Stimulated activated naive B cell treated with anti-CD40 and anti-IgM and Interleukin-4, amounts not matched to agents 10 μg/mL and 1 μg/mL and 100 μg/mL, for 72 hours (primary cell): ENCODE measurements around the gene HDAC9.

Experiments
- ATAC-seq, 2 donors: fragments of 150-1000 bp; cut with Tn5 transposase; replicated peaks; 2 replicates each; pipeline ENCODE4 v1.10.0; 2021; ENCODE audit warnings: moderate library complexity in 1 of 2
- DNase-seq: peaks from one replicate; pipeline ENCODE4 v3.0.0; 2021
- H3K27ac Mint-ChIP-seq: one replicate; pipeline ENCODE4 v1.8.0; 2022; ENCODE audit warnings: mild to moderate bottlenecking, mixed read lengths
- H3K27me3 Mint-ChIP-seq, 2 donors: one replicate each; pipeline ENCODE4 v1.8.0; 2022; ENCODE audit warnings: mixed read lengths in 2 of 2
- H3K36me3 Mint-ChIP-seq, 2 donors: one replicate each; pipeline ENCODE4 v1.8.0; 2022; ENCODE audit warnings: mixed read lengths in 2 of 2, mild to moderate bottlenecking in 1 of 2
- H3K4me1 Mint-ChIP-seq, 2 donors: one replicate each; pipeline ENCODE4 v1.8.0; 2022; ENCODE audit warnings: mixed read lengths in 2 of 2, mild to moderate bottlenecking in 1 of 2
- H3K4me3 Mint-ChIP-seq, 2 donors: one replicate each; pipeline ENCODE4 v1.8.0; 2022; ENCODE audit warnings: mild to moderate bottlenecking in 2 of 2, mixed read lengths in 2 of 2, moderate library complexity in 1 of 2
- H3K9me3 Mint-ChIP-seq, 2 donors: one replicate each; pipeline ENCODE4 v1.8.0; 2022; ENCODE audit warnings: mixed read lengths in 2 of 2, mild to moderate bottlenecking in 1 of 2

HDAC9 gene

DNA sequence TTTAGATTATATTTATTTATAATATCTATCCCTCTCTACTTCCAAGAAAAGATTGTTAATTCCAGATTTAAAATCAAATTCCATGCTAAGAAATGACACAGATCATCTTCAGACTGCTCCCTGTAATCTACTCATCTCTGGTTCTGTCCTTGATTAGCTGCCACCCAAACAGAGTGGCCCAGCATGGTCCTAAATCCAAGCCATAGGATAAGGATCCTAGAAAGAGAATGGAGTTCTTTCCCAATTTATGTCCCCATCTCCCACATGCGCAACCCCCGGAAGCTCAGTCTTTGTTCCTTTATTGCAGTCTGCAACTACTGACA lies 23.4 kb upstream of the HDAC9 start:
- no peaks in the 10 kb centered on the region for H3K9me3 Mint-ChIP-seq
- DNase-seq (no peak), ATAC-seq (no peak)
- H3K4me1 Mint-ChIP-seq = peaks cover 18 to 43% of the 10 kb centered on the region in 2 donors
- H3K27me3 Mint-ChIP-seq = no peaks in the 10 kb centered on the region
- H3K4me3 Mint-ChIP-seq = no peak overlapping the region
- H3K36me3 Mint-ChIP-seq = no peaks in the 10 kb centered on the region
- H3K27ac Mint-ChIP-seq = no peak overlapping the region

GRCh38 chr7:18473119-18473518 lies 22.4 kb upstream of the HDAC9 start:
- H3K9me3 Mint-ChIP-seq = no peaks in the 10 kb centered on the region
- no peak overlapping the region for H3K27ac Mint-ChIP-seq
- no peak for ATAC-seq
- no peak overlapping the region for H3K4me3 Mint-ChIP-seq
- H3K27me3 Mint-ChIP-seq = no peaks in the 10 kb centered on the region
- DNase-seq = no peak
- H3K36me3 Mint-ChIP-seq = no peaks in the 10 kb centered on the region
- H3K4me1 Mint-ChIP-seq = peaks cover 18 to 44% of the 10 kb centered on the region in 2 donors

GRCh38 chr7:18474944-18475343 lies 20.6 kb upstream of the HDAC9 start:
- H3K27me3 Mint-ChIP-seq = no peaks in the 10 kb centered on the region
- DNase-seq (no peak), ATAC-seq (no peak)
- no peak overlapping the region for H3K4me3 Mint-ChIP-seq
- H3K27ac Mint-ChIP-seq = no peak overlapping the region
- peaks cover 13 to 34% of the 10 kb centered on the region in 2 donors for H3K4me1 Mint-ChIP-seq
- H3K9me3 Mint-ChIP-seq = no peaks in the 10 kb centered on the region
- no peaks in the 10 kb centered on the region for H3K36me3 Mint-ChIP-seq

DNA sequence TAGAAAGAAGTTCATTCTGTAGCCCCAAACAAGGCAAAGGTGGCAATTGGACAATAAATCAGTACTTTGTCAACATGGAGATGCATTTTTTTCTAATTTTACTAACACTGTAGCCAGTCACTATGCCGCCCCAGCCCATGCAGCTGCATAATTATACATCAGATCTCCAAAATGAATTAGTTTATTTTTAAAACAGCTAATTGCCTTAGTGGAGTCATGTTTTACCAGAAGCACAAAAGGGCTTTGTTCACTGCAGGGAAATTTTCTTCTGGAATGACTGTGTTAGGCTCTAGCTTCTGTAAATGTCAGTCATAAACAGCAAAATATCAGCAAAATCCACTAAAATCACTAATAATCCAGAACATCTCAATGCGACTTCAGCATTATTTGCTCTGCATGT lies 20.1 kb upstream of the HDAC9 start:
- no peak overlapping the region for H3K27ac Mint-ChIP-seq
- ATAC-seq = no peak
- DNase-seq = no peak
- H3K27me3 Mint-ChIP-seq = no peaks in the 10 kb centered on the region
- no peaks in the 10 kb centered on the region for H3K9me3 Mint-ChIP-seq
- no peak overlapping the region for H3K4me3 Mint-ChIP-seq
- peaks cover 14 to 39% of the 10 kb centered on the region in 2 donors for H3K4me1 Mint-ChIP-seq
- H3K36me3 Mint-ChIP-seq = no peaks in the 10 kb centered on the region

GRCh38 chr7:18481776-18482175 lies 13.8 kb upstream of the HDAC9 start:
- ATAC-seq (peak in 1 of 2 donors; percentile 19), DNase-seq (no peak)
- Mint-ChIP-seq H3K4me1 (peaks cover 11 to 44% of the 10 kb centered on the region in 2 donors), H3K27ac (no peak overlapping the region), H3K9me3 (no peaks in the 10 kb centered on the region), H3K4me3 (no peak overlapping the region), H3K36me3 (no peaks in the 10 kb centered on the region), H3K27me3 (no peaks in the 10 kb centered on the region)

- H3K27ac Mint-ChIP-seq = no peak overlapping the region
- ATAC-seq (no peak), DNase-seq (no peak)
- H3K4me3 Mint-ChIP-seq = no peak overlapping the region
- H3K27me3 Mint-ChIP-seq = no peaks in the 10 kb centered on the region
- H3K36me3 Mint-ChIP-seq = peaks cover 0 to 4% of the 10 kb centered on the region in 2 donors
- no peaks in the 10 kb centered on the region for H3K9me3 Mint-ChIP-seq
- peaks cover 13 to 41% of the 10 kb centered on the region in 2 donors for H3K4me1 Mint-ChIP-seq
These were observed 7.5 kb upstream of the HDAC9 start for GRCh38 chr7:18488049-18488448.

DNA sequence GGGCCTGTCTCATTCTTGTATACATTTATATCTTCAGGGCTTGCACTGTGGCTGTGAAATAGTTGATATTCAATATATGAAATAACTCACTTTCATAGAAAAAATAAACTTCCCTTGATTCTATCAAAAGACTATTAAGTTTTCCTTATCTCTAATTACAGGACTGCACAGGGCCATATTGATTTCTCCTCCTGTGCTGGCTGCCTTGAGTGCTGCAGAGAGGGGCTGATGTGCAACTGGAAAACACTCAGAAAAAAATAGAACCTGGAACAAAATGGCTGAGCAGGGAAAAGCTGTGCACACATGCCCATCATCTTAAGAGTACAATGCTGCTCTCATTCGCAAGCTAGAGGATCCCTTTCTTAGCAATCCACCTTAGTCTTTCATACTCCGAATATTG lies 5.9 kb upstream of the HDAC9 start:
- DNase-seq (no peak), ATAC-seq (no peak)
- no peak overlapping the region for H3K4me3 Mint-ChIP-seq
- no peaks in the 10 kb centered on the region for H3K27me3 Mint-ChIP-seq
- peak overlapping the region; percentile 17 for H3K27ac Mint-ChIP-seq
- peaks cover 0 to 4% of the 10 kb centered on the region in 2 donors for H3K36me3 Mint-ChIP-seq
- H3K9me3 Mint-ChIP-seq = no peaks in the 10 kb centered on the region
- peaks cover 13 to 40% of the 10 kb centered on the region in 2 donors for H3K4me1 Mint-ChIP-seq

GRCh38 chr7:18491871-18492270 lies 3.7 kb upstream of the HDAC9 start:
- ATAC-seq = no peak
- Mint-ChIP-seq H3K4me3 (no peak overlapping the region), H3K4me1 (peaks cover 13 to 42% of the 10 kb centered on the region in 2 donors), H3K9me3 (no peaks in the 10 kb centered on the region), H3K36me3 (peaks cover 3 to 4% of the 10 kb centered on the region in 2 donors), H3K27ac (no peak overlapping the region), H3K27me3 (no peaks in the 10 kb centered on the region)
- no peak for DNase-seq

DNA sequence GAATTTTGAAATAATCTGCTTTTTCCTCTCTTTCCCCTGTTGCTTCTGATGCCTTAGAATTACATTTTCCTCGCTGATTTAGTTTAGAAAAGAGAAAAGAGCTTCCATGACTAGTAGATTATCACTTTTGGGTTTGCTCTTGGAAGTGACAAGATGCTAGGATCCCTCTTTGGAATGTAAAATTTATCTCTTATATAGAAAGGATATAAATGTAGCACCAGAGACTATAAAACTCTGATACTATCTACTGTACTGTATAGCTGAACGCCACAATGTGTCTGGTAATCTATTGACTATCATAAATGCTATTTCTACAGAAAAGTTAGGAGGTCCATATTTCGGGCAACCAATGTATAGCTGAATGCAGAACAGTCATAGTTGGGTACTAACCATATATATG lies 1.1 kb upstream of the HDAC9 start:
- ATAC-seq = no peak
- Mint-ChIP-seq H3K4me1 (peaks cover 16 to 35% of the 10 kb centered on the region in 2 donors), H3K9me3 (no peaks in the 10 kb centered on the region), H3K4me3 (peak overlapping the region in 1 of 2 donors; percentile 81), H3K36me3 (peaks cover 15 to 18% of the 10 kb centered on the region in 2 donors), H3K27me3 (no peaks in the 10 kb centered on the region), H3K27ac (no peak overlapping the region)
- DNase-seq = no peak

- H3K36me3 Mint-ChIP-seq = peaks cover 15 to 22% of the 10 kb centered on the region in 2 donors
- peak overlapping the region; percentile 80 to 81 for H3K4me3 Mint-ChIP-seq
- peak; percentile 20 for DNase-seq
- H3K27ac Mint-ChIP-seq = peak overlapping the region; percentile 63
- peak; percentile 61 to 64 for ATAC-seq
- H3K27me3 Mint-ChIP-seq = no peaks in the 10 kb centered on the region
- H3K9me3 Mint-ChIP-seq = no peaks in the 10 kb centered on the region
- peaks cover 14 to 40% of the 10 kb centered on the region in 2 donors for H3K4me1 Mint-ChIP-seq
These were observed 634 bp upstream of the HDAC9 start for GRCh38 chr7:18494821-18495408.

GRCh38 chr7:18496341-18496700 lies 772 bp downstream of the HDAC9 start:
- peaks cover 16 to 47% of the 10 kb centered on the region in 2 donors for H3K4me1 Mint-ChIP-seq

GRCh38 chr7:18497082-18497481 lies 1.5 kb downstream of the HDAC9 start:
- H3K36me3 Mint-ChIP-seq = peaks cover 15 to 27% of the 10 kb centered on the region in 2 donors
- H3K27ac Mint-ChIP-seq = peak overlapping the region; percentile 77
- DNase-seq (no peak), ATAC-seq (no peak)
- no peaks in the 10 kb centered on the region for H3K9me3 Mint-ChIP-seq
- H3K4me1 Mint-ChIP-seq = peaks cover 22 to 48% of the 10 kb centered on the region in 2 donors
- H3K4me3 Mint-ChIP-seq = peak overlapping the region; percentile 80 to 81
- H3K27me3 Mint-ChIP-seq = no peaks in the 10 kb centered on the region

More at GRCh38 chr7:18496341-18496700, 772 bp downstream of the HDAC9 start:
- Mint-ChIP-seq H3K27me3 (no peaks in the 10 kb centered on the region), H3K4me3 (peak overlapping the region; percentile 80 to 81), H3K27ac (peak overlapping the region; percentile 63), H3K36me3 (peaks cover 15 to 25% of the 10 kb centered on the region in 2 donors), H3K9me3 (no peaks in the 10 kb centered on the region)
- ATAC-seq (no peak), DNase-seq (no peak)

DNA sequence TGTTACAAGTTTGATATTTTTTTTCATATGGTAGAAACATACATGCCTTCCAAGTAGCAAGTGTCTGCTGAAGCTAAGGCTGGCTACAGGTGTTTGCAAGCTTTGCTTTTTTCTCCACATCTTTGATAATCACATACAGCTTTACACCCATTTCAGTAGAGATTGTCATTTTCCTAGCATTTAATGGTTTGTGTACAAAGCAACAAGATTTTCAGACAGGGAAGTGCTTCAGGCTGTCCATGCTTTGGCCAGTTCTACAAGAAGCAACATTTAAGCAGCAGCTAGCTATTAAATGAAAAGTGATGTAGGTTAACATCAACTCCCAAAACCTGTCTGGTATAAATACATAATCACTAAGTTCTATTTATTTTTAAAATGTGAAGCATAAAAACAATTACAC lies 2.3 kb downstream of the HDAC9 start:
- DNase-seq (no peak), ATAC-seq (no peak)
- H3K4me1 Mint-ChIP-seq = peaks cover 23 to 49% of the 10 kb centered on the region in 2 donors
- H3K27ac Mint-ChIP-seq = peak overlapping the region; percentile 91
- H3K27me3 Mint-ChIP-seq = no peaks in the 10 kb centered on the region
- peak overlapping the region; percentile 80 to 81 for H3K4me3 Mint-ChIP-seq
- no peaks in the 10 kb centered on the region for H3K9me3 Mint-ChIP-seq
- peaks cover 15 to 27% of the 10 kb centered on the region in 2 donors for H3K36me3 Mint-ChIP-seq

- H3K4me1 Mint-ChIP-seq = peaks cover 26 to 54% of the 10 kb centered on the region in 2 donors
- no peak for DNase-seq
- peak overlapping the region; percentile 92 for H3K27ac Mint-ChIP-seq
- no peaks in the 10 kb centered on the region for H3K27me3 Mint-ChIP-seq
- H3K9me3 Mint-ChIP-seq = no peaks in the 10 kb centered on the region
- H3K36me3 Mint-ChIP-seq = peaks cover 19 to 31% of the 10 kb centered on the region in 2 donors
- peak overlapping the region; percentile 80 to 81 for H3K4me3 Mint-ChIP-seq
- ATAC-seq = no peak
These were observed 2.8 kb downstream of the HDAC9 start for GRCh38 chr7:18498341-18498740.

DNA sequence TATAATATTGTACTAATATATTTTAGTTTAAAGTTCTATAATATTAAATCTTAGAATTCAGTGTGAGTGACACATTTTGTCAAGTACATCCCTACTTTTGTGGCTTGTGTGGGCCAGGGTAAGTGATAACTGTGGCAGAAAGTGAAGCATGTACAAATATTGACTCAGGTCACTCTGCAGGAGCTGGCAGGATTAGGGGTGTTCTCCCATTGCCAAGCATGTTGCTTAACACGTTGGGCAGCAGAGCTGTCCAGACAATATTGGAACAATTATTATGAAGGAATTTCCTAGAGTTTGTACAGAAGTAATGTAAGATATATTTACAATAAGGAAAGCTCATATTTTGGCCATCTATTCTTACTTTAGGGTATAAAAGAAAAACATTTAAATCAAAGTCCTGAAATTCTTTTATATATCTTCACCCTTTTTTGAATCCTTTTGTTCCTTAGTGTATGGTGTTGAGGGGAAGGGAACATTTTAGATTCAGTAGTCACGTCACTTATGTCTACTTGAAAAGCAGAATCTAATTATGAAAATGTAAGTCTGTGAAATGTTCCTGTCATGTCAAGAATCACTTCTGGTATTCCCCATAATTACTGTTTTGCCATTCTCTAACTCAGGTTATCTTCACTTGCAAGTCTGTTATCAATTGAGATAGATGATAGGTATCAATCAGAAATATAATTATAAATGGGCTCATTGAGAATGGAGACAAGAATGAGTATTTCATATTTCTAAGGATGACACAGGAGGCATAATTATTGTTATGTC lies 4.0 kb downstream of the HDAC9 start:
- Mint-ChIP-seq H3K36me3 (peaks cover 26 to 40% of the 10 kb centered on the region in 2 donors), H3K27me3 (no peaks in the 10 kb centered on the region), H3K27ac (peak overlapping the region; percentile 80), H3K4me3 (peak overlapping the region; percentile 80 to 81), H3K9me3 (no peaks in the 10 kb centered on the region), H3K4me1 (peaks cover 27 to 58% of the 10 kb centered on the region in 2 donors)
- no peak for DNase-seq
- ATAC-seq = no peak
